Activated naive CD4-positive, alpha-beta T cell treated with anti-CD3 and anti-CD28 coated beads, Interleukin-2, amount 50 U/mL, for 16 hours (primary cell): Measurements from ENCODE around the gene ARHGDIA.

Source experiments
- DNase-seq: peaks from one replicate; pipeline ENCODE4 v3.0.0-alpha.2; 2020

ARHGDIA gene

DNA sequence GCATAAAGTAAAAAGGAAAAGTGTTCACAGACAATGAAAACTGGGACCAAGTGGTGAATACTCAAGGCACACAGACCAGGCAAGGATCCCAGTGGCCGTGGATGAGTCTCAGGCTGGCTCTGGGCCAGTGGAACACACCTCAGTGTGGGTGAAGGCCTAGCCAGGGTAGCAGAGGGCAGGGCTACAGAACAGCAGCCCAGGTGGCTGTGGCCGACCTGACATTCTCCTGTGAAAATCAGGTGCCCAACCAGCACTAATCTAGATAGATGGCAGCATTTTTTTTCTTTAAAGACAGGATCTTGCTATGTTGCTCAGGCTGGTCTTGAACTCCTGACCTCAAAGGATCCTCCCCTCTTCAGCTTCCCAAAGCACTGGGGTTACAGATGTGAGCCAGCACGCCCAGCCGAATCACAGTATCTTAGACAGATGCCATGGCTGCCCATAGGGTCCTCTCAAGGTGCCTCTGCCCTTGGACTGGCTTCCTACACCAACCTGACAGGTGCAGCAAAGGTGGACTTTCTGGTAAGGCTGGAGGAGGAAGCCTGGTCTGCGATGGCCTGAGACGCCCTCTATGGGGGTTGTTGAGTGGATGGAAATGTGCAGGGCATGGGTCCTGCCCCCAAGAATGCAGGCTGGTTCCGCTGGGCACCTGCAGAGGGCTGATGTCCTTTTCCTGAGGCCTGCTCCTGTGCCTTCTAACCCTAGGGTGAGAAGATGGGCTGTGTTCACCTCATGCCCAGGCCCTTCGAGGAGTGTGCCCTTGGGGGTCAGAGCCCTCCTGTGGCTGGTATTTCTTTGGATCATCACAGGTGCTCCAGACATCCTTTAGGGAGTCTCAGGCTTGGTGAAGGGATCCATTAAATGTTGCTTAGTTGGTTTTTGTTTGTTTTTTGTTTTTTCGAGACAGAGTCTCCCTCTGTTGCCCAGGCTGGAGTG, 7.0 kb downstream of the ARHGDIA start:
- no peak for DNase-seq

DNA sequence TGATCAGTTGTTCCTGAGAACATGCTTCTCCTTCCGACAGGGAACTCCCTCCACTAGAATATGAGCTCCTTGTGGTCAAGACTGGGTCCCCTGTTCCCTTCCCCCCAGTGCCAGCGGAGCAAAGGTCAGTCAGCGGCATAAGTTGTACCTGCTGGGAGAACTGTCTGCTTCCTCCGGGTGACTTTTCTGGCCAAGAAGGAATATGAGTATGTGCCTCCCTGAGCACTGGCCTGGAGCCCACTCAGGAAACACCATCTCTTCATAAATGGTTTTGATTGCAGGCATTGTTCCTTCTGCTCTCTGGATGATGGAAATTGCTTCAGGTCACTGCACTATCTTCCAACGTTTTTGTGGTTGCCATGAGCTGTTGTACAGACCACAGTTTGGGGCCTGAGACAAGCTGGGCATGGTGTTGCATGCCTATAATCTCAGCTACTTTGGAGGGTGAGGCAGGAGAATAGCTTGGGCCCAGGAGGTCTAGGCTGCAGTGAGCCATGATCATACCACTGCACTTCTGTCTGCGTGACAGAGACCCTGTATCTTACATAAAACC, 7.9 kb downstream of the ARHGDIA start:
- DNase-seq: no peak

DNA sequence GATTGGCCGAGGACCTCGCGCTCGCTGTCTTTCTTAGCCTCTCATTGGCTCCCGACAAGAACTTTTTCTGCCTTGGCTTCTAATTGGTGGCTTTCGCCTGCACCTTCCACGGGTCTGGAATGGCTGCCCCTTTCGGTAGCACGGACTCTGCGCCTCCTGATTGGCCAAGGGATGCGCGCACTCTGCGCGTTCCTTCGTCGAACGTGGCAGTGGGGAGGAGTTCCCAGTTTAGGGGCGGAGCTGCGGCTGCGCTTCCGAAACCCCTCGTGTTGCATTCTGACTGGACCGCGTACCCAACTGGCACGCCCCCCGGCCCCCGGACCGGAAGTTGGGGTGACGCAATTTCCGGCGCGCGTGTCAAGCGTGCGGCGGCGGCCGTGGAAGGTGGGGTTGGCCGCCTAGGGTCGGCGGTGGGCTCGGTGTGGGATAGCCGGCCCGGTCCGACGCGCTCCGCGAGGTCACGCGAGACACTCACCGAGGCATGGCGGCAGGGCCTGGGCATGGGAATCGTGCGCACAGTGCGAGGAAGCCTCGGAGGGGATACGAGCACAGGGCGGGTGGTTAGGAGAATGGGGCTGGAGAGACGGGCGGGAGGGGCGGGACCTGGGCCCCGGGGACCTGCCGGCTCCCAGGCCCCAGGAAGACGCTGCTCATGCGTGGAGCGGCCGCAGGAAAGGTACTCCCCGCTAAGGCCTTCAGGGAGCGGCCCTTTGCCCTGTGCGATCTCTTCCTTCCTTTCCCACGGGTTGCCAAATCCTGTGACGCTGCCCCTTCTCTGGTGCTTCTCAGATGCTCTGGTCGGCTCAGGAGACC, 10.2 kb downstream of the ARHGDIA start:
- peak; percentile 98 for DNase-seq

- DNase-seq: no peak
These were observed 11.0 kb downstream of the ARHGDIA start, which contains the start of gene P4HB for GRCh38 chr17:81859906-81860755. TSS of gene P4HB (minus strand) at chr17:81860535. CDS start at chr17:81860471, 64 bp downstream.

DNA sequence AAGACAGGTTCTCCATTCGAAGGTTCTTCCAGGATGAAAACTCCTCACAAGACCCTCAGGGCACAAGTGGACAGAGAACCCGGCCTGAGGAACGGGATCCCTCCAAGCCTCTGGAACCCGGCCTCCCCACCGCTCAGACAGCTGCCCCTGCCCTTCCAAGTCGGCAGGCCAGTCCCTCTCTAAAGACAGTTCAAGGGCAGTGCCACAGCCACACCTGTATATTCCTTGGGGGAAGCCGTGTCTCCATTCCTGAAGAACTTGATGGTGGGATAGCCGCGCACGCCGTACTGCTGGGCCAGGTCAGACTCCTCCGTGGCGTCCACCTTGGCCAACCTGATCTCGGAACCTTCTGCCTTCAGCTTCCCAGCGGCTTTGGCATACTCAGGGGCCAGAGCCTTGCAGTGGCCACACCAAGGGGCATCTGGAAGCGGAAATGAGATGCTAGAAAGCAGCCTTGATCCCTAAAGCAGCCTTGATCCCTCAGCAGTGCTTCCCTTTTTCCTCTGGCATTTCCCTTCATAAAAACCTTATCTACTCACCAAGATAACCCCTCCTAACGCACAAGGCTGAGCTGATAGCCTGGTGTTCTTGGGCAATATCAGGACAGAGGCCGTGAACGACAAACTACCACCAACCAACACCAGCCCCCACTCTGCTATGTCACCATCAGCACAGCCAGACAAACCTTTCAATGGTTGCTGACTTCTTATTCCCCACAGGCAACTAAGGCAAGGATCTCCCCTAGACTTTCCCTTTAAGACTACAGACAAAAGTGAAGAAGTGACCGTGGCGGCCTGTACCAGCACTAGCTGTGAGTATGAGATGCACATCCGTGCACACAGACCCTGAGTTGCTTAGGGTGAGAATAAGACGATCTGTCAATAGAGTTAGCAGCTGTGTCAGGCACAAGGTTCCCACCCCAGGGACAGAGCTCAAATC, 11.9 kb downstream of the ARHGDIA start:
- no peak for DNase-seq

GRCh38 chr17:81858170-81858966, 12.8 kb downstream of the ARHGDIA start:
- no peak for DNase-seq

DNA sequence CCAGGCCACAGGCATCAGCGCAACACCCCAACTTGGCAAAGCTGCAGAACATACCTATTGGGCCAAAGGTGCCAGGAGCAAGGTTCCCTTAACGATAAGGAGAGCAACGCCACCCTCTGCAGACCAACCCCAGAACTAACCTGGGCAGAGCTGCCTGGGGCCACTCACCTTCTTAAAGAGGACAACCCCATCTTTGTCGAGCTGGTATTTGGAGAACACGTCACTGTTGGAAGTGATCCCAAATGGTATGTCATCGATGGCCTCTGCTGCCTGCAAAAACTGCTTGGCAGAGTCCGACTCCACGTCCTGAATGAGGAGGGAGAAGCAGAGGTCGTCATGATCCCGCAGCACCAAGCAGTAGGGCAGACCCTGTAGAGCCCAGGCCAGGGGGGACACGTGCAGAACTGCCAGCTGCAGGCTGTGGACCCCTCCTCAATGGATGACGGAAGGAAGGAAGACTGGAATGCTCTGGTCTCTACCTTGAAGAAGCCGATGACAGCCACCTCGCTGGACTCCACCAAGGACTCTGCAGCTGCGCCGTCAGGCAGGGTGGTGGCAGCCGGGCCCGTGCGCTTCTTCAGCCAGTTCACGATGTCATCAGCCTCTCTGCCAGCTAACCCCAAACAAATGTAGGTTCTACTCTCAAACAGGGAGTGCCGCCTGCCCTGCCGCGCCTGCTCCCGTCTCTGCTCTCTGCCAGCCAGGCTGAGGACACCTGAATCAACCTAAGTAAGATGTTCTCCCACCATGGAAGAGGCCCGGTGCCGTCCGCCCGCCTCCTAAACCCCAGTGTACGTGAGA, 16.0 kb downstream of the ARHGDIA start:
- no peak for DNase-seq

GRCh38 chr17:81852237-81852636, 18.9 kb downstream of the ARHGDIA start:
- no peak for DNase-seq

DNA sequence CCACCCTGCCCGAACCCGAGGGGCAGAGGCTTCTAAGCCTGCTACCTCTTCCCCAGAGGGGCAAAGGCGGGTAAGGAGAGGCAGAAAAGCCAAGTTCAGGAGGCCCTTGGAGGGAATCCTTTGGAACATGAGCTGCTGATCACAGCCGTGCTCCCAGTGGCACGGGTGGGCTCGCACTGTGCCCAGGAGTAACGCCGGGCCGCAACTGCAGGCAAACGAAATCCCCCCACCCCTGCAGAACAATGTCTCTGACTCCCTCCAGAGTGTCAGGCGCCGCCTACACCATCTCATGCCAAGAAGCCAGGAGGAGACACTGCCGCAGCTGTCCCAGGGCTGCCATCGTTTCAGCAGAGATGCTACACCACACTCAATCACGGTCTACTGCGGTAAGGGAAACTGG, 19.7 kb downstream of the ARHGDIA start:
- no peak for DNase-seq

- no peak for DNase-seq
These were observed 21.7 kb downstream of the ARHGDIA start for GRCh38 chr17:81849457-81849856.

GRCh38 chr17:81846743-81847689, 24.1 kb downstream of the ARHGDIA start:
- no peak for DNase-seq

DNA sequence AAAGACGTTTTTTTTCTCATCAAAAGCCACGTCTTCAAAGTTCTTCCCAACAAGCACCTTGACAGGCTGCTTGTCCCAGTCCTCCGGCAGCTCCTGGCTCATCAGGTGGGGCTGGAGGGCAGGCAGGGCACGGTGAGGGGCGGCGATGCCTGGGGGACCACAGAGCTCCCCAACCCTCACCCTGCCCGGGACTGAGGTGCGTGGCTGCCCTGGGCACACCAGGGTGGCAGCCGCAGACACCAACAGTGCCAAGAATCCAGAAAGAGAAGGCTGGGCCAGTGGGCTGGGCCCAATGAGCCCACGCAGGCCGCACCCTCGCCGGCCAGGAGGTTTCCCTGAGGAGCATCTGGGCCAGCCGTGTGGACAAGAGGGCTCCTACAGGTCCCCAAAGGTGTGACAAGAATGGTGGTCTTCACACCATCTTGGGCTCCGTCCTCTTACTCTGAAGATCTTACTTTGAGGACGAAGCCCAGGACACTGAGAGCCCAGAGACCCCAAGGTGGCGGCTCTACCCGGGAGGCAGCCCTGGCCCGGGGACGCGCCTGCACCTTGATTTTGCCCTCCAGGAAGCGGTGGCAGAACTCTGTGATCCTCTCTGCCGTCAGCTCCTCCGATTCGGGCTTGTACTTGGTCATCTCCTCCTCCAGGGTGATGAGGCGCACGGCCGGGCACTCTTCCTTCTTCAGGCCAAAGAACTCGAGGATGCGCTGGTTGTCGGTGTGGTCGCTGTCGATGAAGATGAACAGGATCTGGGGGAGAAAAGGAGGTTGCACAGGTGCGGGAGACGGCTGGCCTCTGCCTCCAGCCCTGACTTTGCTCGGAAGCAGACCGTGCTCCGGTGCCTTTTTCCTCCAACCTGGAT, 25.0 kb downstream of the ARHGDIA start:
- no peak for DNase-seq

DNA sequence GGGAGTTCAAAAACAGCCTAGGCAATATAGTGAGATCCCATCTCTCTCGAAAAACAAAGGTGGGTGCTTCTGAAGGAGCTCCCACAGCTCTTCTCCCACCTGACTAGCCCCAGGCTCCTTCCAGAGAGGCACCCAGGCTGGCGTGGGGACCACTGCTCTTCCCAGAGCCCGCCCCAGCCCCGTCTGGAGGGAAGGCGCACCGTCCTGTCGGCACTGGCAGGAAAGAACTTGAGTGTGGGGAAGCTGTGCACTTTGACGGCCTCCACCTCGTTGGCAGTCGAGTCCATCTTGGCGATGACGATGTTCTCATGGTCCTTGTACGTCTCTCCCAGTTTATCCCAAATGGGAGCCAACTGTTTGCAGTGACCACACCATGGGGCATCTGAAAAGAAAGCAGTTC, 25.8 kb downstream of the ARHGDIA start:
- DNase-seq: no peak

DNA sequence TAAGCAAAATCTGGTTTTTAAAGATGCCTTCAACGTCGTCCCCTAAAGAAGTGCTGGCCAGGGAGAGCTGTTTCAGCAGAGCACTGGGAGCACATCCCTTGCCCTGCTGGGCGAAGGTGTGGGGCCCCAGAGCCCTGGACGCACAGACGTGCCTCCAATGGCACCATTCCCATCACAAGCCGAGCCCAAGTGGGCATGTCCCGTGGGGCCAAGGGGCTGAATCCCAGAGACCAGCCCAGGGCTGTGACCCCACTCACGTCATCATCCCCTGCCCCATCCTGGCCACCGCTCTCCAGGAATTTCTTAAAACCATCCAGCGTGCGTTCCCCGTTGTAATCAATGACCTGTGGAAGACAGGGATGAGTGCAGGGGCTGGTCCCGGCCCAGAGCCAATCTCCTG, 26.2 kb downstream of the ARHGDIA start:
- DNase-seq: no peak

DNA sequence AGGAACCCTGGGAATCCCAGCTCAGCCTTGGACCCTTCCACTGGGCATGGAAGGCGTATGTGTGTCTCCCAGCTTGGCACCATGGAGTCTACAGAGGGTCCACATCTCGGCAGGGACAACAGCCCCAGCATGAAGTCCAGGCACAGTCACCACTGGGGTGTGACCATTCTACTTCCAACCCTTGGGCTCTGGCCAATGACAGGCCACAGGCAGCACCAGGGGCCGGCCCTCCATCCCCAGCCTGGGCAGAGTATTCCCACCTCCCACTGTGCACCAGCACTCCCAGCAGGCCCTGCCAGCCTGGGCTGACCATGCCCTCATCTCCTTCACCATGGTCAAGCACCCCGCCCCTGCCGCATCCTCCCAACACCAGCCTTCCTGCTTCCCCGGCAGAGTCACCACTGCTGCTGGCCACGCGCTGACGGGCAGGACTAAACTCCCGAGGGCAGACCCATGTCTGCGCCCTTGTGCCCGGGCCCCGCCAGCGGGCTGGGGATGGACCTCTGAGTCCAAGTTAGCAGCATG, 26.7 kb downstream of the ARHGDIA start:
- no peak for DNase-seq

GRCh38 chr17:81843713-81844326, 27.3 kb downstream of the ARHGDIA start:
- DNase-seq: no peak
